Activated gamma-delta T cell treated with Interleukin-2 at 50 U/mL for 16 hours (primary cell): Measurements from ENCODE around the gene C1R.
"Not testable (repeated sequence)": the region's sequence is repeated elsewhere in the genome, so short reads cannot be mapped to it uniquely, and the experiment has no call there.

Experiments used
- DNase-seq: peaks from one replicate; pipeline ENCODE4 v3.0.0-alpha.2; 2020

Gene C1R

GRCh38 chr12:7065073-7065623, 27.1 kb downstream of the C1R start:
- DNase-seq: no peak

GRCh38 chr12:7064516-7064915, 27.7 kb downstream of the C1R start:
- no peak for DNase-seq

DNA sequence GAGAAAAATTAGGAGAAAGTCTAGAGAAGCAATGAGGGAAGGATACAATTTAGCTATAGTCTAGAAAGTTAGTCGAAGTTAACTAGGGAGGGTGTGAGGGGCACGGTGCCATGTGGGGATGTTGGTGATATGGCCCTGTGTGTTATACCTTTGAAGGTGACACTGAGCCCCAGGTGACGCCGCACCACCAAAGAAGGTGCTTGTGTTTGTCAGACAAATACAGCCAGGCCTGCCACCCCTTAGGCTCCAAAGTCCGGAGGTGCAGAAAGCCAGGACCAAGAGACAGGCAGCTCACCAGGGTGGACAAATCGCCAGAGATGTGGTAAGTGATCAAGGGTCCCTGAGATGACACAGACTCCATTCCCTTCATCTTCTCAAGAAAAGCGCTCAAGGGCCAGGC, 30.6 kb downstream of the C1R start:
- no peak for DNase-seq

DNA sequence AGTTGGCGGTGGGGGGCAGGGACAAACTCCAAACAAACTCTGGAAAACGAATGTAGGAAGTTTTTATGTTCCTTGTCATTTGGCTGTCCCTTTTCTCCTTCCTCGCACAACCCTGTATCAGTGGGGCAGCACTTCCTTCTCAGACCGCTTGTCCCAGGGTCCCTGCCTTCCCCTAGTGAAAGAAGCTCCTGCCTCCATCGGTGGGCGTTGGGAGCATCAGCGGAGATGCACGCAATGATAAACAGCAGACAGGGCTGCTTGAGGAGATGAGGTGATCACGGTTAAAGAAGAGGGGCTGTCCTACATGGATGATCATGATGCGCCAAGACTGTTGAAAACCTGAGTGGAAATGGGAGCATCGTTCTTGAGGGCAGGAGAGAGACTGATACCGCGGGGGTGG, 31.1 kb downstream of the C1R start:
- DNase-seq: no peak

DNA sequence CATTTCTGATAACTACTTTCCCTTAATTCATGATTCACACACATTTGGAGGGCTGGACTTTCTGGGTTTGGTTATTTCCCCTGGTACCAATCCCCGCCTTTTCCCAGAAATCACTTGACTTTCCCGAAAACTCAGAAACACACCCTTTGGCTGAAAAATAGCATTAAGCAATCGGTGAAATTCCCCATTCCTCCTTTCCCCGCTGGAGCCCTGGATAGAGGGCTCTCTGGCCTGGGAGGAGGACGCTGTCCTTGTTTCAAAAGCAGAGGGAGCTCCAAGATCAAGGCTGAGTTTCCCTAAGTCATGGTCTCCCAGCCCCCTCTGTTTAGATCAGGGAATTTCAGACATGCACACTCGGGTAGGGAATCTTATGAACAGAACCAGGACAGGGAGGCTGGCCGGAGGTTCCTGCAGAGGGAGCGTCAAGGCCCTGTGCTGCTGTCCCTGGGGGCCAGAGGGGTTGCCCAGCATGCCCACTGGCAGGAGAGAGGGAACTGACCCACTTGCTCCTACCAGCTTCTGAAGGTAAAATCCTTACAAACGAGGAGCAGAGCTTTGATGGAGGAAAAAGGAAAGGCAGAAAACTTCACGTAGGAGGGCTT, 31.8 kb downstream of the C1R start, which contains the start of gene C1S:
TSS of gene C1S (plus strand) at position 366 of the 602 bp plus-strand sequence. CDS start 1,195 bp downstream, outside the sequence.
- no peak for DNase-seq

DNA sequence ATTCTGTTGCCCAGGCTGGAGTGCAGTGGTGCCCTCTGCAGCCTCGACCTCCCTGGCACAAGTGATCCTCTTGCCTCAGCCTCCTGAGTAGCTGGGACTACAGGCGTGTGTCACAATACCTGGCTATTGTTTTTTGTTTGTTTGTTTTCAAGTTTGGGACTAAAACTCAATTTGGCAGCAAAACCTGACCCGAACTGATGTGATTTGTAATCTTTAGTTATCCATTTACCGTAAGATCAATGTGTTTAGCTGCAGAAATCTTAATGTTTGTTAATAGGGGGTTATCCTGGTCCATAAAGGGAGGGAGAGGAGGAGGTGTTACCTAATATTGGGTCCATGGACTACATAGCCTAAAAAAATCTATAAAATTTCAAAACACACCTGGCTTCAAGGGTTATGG, 32.5 kb downstream of the C1R start:
- no peak for DNase-seq

- no peak for DNase-seq
These were observed 33.3 kb downstream of the C1R start for GRCh38 chr12:7058850-7059395.

GRCh38 chr12:7058163-7058845, 33.9 kb downstream of the C1R start:
- DNase-seq: no peak

DNA sequence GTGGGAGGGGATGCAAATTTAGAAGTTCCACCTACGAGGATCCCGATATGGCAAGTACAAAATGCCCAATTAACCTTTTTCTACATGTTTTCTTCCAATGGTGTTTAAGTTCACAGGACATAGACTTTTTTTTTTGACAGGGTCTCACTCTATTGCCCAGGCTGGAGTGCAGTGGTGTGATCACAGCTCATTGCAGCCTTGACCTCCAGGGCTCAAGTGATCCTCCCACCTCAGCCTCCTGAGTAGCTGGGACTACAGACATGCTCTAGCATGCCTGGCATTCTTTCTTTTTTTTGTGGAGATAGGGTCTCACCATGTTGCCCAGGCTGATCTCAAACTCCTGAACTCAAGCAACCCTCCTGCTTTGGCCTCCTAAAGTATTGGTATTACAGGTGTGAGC, 36.5 kb downstream of the C1R start:
- DNase-seq: not testable (repeated sequence)

DNA sequence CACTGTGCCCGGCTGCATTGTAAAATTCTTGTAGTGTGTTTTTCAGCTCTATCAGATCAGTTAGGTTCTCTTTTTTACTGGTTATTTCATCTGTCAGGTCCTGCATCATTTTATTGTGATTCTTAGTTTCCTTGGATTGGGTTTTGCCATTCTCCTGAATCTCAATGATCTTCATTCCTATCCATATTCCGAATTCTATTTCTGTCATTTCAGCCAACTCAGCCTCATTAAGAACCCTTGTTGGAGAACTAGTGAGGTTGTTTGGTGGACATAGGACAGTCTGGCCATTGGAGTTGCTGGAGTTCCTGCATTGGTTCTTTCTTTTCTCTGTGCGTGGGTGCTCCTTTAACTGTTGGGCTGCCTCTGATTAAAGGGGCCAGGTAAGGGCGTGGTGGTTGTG, 37.3 kb downstream of the C1R start:
- DNase-seq: no peak

DNA sequence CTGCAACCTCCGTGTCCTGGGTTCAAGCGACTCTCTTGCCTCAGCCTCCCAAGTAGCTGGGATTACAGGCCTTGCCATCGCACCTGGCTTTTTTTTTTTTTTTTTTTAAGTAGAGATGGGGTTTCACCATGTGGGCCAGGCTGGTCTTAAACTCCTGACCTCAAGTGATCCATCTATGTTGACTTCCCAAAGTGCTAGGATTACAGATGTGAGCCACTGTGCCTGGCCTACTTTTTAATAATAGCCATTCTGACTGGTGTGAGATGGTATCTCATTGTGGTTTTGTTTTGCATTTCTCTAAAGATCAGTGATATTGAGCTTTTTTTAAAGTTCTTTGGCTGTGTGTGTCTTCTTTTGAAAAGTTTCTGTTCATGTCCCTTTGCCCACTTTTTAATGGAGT, 42.3 kb downstream of the C1R start:
- not testable (repeated sequence) for DNase-seq

GRCh38 chr12:7049445-7049951, 42.7 kb downstream of the C1R start:
- not testable (repeated sequence) for DNase-seq

DNA sequence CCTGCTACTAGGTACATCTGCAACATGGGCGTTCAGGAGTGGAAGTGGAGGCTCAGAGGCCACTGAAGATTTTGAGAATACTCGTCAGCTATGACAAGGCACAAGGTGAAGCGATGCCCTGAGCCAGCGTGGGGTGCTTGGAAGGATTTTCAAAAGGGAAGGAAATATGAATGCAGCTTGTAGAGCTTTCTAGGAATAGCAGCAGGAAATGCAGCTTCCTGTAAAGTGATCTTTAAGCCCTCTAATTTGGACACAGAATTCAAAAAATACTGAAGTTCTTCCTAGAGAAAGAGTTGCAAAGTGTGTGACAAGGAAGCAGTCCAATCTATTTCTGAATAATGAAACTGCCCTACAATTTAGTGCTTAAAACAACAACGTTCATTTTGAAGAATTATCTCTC, 44.9 kb downstream of the C1R start:
- no peak for DNase-seq

- no peak for DNase-seq
These were observed 45.7 kb downstream of the C1R start for GRCh38 chr12:7046383-7047105.

DNA sequence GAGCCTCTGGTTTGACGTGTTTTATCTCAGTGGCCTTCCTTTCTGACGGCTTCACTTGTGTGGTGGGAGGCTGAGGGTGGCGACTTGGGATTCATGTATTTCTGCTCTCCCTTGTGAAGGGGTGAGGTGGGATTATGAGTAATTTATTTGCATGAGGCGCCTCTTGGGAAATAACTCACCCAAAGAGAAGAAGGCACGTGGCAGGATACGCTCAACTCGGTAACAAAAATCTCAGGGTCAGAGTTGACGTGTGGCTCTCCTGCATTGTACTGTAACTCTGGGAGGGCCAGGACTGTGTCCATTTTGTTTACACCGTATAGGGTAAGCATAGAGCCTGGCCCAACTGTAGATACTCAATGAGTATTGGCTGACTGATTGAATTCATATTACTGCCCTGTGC, 46.3 kb downstream of the C1R start:
- DNase-seq: no peak

DNA sequence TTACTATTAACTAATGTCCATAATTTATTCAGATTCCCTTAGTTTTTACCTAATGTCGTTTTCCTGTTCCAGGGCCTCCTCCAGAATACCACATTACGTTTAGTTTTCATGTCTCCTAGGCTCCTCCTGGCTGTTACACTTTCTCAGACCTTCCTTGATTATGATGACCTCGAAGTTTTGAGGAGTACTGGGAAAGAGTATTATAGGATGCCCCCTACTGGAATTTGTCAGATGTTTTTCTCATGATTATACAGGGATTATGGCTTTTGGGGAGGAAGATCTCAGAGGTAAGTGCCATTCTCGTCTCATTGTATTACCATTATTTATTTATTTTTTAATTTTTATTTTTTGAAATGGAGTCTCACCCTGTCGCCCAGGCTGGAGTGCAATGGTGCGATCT, 49.4 kb downstream of the C1R start:
- DNase-seq: no peak

- DNase-seq: no peak
These were observed 52.8 kb downstream of the C1R start for GRCh38 chr12:7039403-7039802.

DNA sequence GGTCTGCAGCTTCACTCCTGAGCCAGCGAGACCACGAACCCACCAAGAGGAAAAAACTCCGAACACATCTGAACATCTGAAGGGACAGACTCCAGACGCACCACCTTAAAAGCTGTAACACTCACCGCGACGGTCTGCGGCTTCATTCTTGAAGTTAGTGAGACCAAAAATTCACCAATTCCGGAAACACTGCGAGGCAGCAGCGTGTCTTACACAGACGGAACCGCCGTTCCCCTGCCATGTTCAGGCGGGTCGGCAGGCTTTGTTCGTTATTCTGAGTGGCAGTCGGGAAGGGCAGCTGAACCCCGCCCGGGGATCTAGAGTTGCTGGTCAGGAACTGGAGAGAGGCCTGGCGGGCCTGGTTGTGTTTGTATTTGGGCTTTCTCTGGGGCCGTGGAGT, 53.7 kb downstream of the C1R start:
- no peak for DNase-seq

- DNase-seq: not testable (repeated sequence)
These were observed 54.8 kb downstream of the C1R start for GRCh38 chr12:7037411-7037810.

- DNase-seq: no peak
These were observed 56.8 kb downstream of the C1R start for GRCh38 chr12:7035463-7035862.

- DNase-seq: no peak
These were observed 57.8 kb downstream of the C1R start for GRCh38 chr12:7034464-7034863.

DNA sequence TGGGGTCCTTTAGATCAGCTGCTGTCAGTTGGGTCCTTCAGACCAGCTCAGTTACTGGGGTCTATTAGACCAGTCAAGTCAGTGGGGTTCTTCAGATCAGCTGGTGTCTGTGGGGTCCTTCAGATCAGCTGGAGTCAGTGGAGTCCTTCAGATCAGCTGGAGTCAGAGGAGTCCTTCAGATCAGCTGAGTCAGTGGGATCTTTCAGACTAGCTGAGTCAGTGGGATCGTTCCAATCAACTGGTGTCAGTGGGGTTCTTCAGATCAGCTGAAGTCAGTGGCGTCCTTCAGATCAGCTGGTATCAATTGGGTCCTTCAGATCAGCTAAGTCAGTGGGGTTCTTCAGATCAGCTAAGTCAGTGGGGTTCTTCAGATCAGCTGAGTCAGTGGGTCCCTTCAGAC, 59.3 kb downstream of the C1R start:
- DNase-seq: no peak

GRCh38 chr12:7031306-7031705, 60.9 kb downstream of the C1R start:
- no peak for DNase-seq
